ENCODE data around the gene LRRK2.
"Not testable (repeated sequence)": the region's sequence is repeated elsewhere in the genome, so short reads cannot be mapped to it uniquely, and the experiment has no call there.

LRRK2 gene

DNA sequence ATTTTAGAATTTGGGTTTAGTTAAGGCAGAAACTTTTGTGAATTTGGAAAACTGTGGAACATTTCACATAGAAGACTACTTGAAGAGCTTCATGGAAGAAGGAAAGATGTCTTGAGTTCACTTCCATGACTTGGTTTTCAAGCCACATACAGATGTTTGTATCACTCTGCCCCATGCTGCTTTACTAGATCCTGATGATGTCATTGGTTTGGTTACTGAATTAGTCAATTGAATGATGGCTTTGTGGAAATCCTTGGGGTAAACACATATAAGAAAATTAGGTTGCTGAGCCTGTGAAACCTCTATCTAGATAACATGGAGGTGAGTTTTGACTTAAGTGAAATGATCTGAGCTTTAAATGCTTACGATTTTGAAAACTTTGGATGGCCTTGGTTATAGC, 90.6 kb downstream of the LRRK2 start:
- no peak for DNase-seq (ENCODE audit: low spot score)

- no peak for DNase-seq (ENCODE audit: low spot score)
These were observed 99.5 kb downstream of the LRRK2 start for GRCh38 chr12:40324261-40324660.

DNA sequence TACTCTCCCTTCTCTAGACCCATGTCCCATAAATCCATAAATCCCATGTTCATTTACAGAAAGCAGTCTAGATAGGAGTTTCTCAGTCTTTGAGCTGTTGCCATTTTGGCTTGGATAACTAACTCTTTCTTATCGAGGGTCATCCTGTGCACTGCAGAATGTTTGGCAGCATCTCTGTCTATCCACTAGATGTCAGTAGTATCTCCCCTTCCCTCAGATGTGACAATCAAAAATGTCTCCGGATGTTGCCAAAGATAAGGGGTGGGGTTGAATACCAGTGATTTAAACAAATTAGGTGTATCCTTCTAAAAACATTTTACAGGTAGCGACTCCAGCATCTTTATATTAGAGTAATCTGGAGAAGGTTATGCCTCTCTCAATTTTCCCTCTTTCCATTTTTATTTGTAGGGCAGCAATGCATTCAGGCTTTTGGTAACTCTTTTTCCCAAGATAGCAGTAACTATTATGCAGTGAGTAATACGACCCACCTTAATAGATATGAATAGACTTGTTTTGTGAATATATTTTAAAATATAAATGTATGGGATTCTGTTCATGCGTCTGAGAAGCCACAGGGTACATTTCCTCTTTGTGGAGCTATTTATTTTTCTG, 100.7 kb downstream of the LRRK2 start:
- DNase-seq (ENCODE audit: low spot score): no peak

DNA sequence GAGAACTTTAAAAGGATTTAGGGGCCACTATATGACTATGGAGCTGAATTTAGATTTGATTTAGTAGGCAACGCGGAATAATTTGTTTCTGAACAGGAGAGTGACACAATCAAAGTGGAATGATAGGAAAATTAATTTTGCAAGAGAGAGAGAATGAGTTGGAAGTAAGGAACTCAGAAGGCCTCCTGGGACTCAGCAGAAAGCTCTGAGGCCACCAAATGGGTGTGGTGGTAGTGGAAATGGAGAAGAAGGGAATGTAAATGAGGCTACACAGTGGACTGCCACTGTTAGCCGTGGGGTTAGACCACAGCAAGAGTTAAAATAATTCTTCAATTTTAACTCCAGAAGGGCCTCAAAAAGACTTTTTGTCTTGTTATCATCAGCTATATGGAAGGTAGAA, 102.7 kb downstream of the LRRK2 start:
- DNase-seq (ENCODE audit: low spot score): no peak

GRCh38 chr12:40330180-40330579, 105.4 kb downstream of the LRRK2 start:
- DNase-seq (ENCODE audit: low spot score): no peak

DNA sequence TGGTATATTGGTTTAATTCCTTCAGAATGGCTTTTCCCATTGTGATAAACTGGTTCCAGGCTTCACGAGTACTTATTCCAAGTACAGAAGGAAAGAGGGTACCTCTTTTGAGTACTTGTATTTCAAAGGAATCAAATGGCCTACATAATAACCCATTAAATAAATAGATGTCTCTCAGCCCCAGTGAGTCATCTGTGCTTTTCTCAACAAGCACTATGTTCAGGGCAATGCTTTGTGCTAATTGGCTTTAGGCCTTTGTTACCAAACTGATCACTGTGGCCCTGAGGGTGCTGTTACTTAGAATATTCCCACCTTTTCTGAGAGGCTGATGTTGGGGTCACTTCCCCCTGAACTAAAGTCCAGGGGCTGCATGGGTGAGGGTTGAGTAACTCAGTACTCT, 107.1 kb downstream of the LRRK2 start:
- DNase-seq (ENCODE audit: low spot score): no peak

DNA sequence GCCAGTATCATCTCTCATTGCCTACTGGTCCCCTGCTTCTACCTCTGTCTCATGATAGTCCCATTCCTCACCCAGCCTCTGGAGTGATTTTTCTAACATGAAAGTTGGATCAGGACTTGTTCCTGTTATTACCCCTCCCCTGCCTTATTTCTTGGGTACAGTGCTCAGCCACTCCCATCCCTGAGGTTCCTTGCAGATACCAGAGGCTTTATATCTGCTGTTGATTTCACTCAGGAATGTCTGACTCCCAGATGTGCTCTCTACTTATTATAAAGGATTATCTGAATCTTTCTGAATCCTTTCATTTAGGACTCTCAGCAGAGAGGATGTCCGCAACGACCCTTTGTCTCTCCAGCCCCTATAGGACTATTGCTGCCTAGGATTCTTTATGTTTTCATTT, 111.2 kb downstream of the LRRK2 start:
- no peak for DNase-seq (ENCODE audit: low spot score)

DNA sequence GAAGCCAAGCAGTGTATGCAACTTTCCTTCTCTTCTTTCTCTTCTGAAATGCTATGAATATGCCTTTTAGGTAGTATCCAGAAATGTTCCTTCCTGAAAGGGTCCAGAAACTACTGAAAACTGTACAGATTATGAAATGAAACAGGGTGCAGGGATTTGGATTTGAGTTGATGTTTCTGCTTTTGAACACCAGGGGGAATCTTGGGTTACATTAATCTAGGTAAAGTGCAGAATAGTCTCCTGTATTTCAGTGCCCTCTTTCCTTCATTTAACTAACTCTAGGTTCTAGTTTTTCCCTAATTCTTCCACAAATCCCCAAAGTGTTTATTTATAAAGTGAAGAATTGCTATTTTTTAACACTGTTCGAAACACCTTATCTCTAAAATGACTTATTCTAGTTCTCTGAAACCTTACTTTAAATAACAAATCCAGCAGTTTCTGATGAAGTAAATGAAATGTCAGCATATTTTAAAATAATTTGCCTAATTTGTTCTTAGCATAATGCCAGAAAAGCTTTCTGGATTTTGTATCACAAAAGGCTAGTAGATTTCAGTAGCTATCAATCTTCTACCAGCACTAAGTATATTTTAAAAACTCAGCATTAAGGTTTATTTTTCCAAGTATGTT, 111.9 kb downstream of the LRRK2 start:
- no peak for DNase-seq (ENCODE audit: low spot score)

GRCh38 chr12:40338071-40338470, 113.3 kb downstream of the LRRK2 start:
- DNase-seq (ENCODE audit: low spot score): no peak

- no peak for DNase-seq (ENCODE audit: low spot score)
These were observed 113.8 kb downstream of the LRRK2 start for GRCh38 chr12:40338621-40339020.

GRCh38 chr12:40342010-40342409, 117.2 kb downstream of the LRRK2 start:
- no peak for DNase-seq (ENCODE audit: low spot score)

DNA sequence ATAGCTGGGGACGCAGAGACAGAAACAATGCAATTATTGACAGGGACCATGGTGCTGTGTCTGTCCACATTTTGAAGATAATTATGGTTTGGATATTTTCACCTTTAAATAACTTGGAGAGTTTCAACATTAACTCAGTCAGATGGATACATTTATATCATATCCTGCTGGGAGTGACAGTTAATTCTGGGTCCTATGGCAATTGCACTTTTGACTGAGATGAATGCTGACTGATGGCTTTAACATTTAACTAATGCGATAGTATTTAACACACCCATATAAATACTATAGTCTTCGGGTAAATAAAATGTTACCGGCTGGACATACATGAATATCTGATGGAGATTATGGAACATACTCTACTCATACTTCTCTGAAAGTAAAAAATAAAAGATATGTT, 118.3 kb downstream of the LRRK2 start:
- no peak for DNase-seq (ENCODE audit: low spot score)

GRCh38 chr12:40344312-40344711, 119.5 kb downstream of the LRRK2 start:
- no peak for DNase-seq (ENCODE audit: low spot score)

- no peak for DNase-seq (ENCODE audit: low spot score)
These were observed 127.2 kb downstream of the LRRK2 start for GRCh38 chr12:40351976-40352375.

DNA sequence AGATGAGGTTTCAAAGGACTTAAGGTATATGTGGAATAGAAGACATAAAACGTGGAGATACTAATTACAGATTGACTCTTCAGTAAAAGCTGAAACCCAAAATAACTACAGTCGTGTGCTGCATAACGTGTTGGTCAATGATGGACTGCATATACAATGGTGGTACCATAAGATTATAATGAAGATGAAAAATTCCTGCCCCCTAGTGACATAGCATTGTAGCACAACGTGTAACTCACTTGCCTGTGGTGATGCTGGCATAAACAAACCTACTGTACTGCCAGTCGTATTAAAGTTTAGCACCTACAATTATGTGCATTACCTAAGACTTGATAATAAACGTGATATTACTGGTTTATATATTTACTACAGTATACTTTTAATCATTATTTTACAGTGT, 150.3 kb downstream of the LRRK2 start:
- no peak for DNase-seq (ENCODE audit: low spot score)

GRCh38 chr12:40376533-40377267, 151.9 kb downstream of the LRRK2 start:
- no peak for DNase-seq (ENCODE audit: low spot score)

- DNase-seq (ENCODE audit: low spot score): no peak
These were observed 153.9 kb downstream of the LRRK2 start for GRCh38 chr12:40378691-40379090.

DNA sequence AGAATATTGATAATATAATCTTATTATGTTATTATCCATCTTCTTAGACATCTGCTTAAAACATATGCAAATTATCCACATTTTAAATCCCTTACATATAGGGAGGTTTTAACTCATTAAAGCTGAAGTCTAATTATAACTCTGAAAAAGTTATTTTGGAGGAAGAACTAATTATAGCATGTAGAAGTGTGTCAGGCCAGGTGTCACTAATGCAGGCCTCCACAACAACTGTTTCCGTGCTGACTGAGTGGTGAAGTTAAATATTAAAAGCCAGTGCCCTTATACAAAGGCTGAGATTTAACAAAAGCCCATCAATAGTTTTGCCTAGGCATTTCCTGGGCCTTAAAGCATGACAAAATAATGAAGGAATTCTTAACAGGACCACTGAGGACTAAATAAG, 157.4 kb downstream of the LRRK2 start:
- DNase-seq (ENCODE audit: low spot score): no peak

GRCh38 chr12:40387279-40387678, 162.5 kb downstream of the LRRK2 start:
- not testable (repeated sequence) for DNase-seq (ENCODE audit: low spot score)

- DNase-seq (ENCODE audit: low spot score): no peak
These were observed 166.2 kb downstream of the LRRK2 start for GRCh38 chr12:40390980-40391379.

DNA sequence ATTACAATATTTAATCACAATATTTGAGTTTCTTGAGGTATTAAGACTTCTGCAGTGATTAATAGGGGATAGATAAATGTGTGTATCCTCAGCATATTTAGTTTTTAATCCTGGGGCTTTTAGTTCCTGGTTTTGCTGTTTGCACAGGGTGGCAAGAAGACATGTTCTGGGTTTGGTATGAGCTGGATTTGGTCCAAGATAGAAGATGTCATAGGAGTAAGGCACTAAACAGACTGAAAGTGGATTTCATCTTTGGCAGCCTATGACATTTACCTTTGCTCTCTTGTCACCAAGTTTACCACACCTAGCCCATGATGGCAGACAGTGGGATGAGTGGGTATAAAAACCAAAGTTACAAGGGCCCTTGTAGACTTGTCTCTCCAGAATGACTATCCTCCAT, 168.2 kb downstream of the LRRK2 start:
- DNase-seq (ENCODE audit: low spot score): no peak

GRCh38 chr12:40399656-40400055, 174.9 kb downstream of the LRRK2 start:
- DNase-seq (ENCODE audit: low spot score): no peak

- no peak for DNase-seq (ENCODE audit: low spot score)
These were observed 180.6 kb downstream of the LRRK2 start for GRCh38 chr12:40405419-40405818.
